OCI-LY1 (cell line): ENCODE measurements around the gene TANK.

Experiments used
- EZH2 ChIP-seq: fragments of 200-600 bp; sonication (generic), shearing (Covaris generic); IDR thresholded peaks from 2 replicates; pipeline ENCODE4 v1.8.0; 2017; ENCODE audit warnings: borderline replicate concordance, mixed run types, mild to moderate bottlenecking, antibody characterized with exemption, low read length, moderate library complexity, mixed read lengths
- TF ChIP-seq, protein P1 (sequence below): fragments of 200-600 bp; sonication (generic), shearing (Covaris generic); IDR thresholded peaks from 2 replicates; pipeline ENCODE4 v1.5.1; 2017; ENCODE audit warnings: mild to moderate bottlenecking, antibody characterized with exemption, low read length, moderate library complexity, mixed read lengths

DNA sequence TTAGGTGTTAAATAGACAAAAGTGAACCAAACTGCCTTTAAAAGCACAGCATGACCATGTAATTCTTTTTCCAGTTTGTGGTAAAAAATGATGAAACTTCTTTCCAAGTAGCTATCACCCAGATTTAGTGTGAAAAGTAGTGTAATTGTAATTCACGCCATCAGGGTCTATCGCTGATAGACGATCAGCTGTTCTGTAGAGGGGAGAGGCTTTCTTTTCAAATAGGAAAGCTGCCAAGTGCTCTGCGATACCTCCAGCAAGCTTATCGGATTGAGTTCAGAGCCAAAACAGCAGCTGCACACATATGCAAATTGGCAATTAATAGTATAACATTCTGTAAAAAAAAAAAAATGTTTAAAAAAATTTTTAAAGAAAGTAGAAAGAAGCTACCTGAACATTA, 86.1 kb downstream of the TANK start:
- TF ChIP-seq, protein P1, sequence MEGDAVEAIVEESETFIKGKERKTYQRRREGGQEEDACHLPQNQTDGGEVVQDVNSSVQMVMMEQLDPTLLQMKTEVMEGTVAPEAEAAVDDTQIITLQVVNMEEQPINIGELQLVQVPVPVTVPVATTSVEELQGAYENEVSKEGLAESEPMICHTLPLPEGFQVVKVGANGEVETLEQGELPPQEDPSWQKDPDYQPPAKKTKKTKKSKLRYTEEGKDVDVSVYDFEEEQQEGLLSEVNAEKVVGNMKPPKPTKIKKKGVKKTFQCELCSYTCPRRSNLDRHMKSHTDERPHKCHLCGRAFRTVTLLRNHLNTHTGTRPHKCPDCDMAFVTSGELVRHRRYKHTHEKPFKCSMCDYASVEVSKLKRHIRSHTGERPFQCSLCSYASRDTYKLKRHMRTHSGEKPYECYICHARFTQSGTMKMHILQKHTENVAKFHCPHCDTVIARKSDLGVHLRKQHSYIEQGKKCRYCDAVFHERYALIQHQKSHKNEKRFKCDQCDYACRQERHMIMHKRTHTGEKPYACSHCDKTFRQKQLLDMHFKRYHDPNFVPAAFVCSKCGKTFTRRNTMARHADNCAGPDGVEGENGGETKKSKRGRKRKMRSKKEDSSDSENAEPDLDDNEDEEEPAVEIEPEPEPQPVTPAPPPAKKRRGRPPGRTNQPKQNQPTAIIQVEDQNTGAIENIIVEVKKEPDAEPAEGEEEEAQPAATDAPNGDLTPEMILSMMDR = no peak
- no peak for TF ChIP-seq EZH2
